K562 (cell line): ENCODE results near the gene CLCNKB. TPM values are rescaled to one million over a fixed set of nuclear protein-coding genes. Genes with fewer than 3 reads are reported as not detected.

Experiments
- ATAC-seq: fragments of 200-7000 bp; cut with Tn5 transposase; 3 replicates; pipeline ENCODE4 v1.9.1; 2020; ENCODE audit warnings: moderate library complexity
- BruUV-seq: library from RNA; stranded (reverse); fragments of 400-500 nt; replicated peaks from 2 replicates; lab custom pipeline; 2021; lab: Mats Ljungman, UMichigan
- CTCF ChIA-PET: fragments of 300-600 bp; formaldehyde crosslinking; extraction: SDS; loops from one replicate; lab custom pipeline; 2021; ENCODE audit warnings: low intra/inter-chr PET ratio; lab: Yijun Ruan, JAX
- POLR2A ChIA-PET: fragments of 300-600, 350-650 bp; sonication (Branson Sonifier 250); formaldehyde crosslinking; extraction: SDS; loops from one replicate; lab custom pipeline; 2021; ENCODE audit warnings: antibody characterized with exemption, inconsistent platforms; lab: Yijun Ruan, JAX
- DNase-seq, 4 experiments: peaks; one replicate each; pipeline versions ENCODE4 v3.0.0 to v3.0.0-alpha.2; 2011 to 2018; ENCODE audit warnings: low spot score in 3 of 4, mixed read lengths in 3 of 4; ENCODE audit errors: extremely low read depth in 1 of 4
- FAIRE-seq: peaks from 2 replicates; lab custom pipeline; 2011; peaks lifted over from hg19 to GRCh38; lab: Jason Lieb, UNC
- H2AFZ ChIP-seq: 2 replicates; pipeline ENCODE4 v1.6.0; 2011; ENCODE audit warnings: low read depth, low read length, control low read depth, inconsistent platforms
- H3K27ac ChIP-seq: fragments of 200-600 bp; 3 replicates; pipeline ENCODE4 v1.8.0; 2011; ENCODE audit warnings: low read depth, mild to moderate bottlenecking, control low read depth, inconsistent platforms, low read length, moderate library complexity, mixed read lengths; ENCODE audit errors: extremely low read depth
- H3K27me3 ChIP-seq, 2 experiments: fragments of 300-600 bp in 1 of 2; 2 replicates in 1 of 2; 3 replicates in 1 of 2; pipeline versions ENCODE4 v1.6.0 to v1.8.0; 2011; ENCODE audit warnings: inconsistent platforms in 2 of 2, low read length in 2 of 2, mild to moderate bottlenecking in 1 of 2, mixed read lengths in 1 of 2, moderate library complexity in 1 of 2; ENCODE audit not compliant: control insufficient read depth in 2 of 2, insufficient read depth in 2 of 2
- H3K36me3 ChIP-seq: fragments of 300-600 bp; 3 replicates; pipeline ENCODE4 v1.8.0; 2011; ENCODE audit warnings: mild to moderate bottlenecking, low read length, inconsistent platforms; ENCODE audit not compliant: control insufficient read depth, insufficient read depth
- H3K4me1 ChIP-seq, 2 experiments: fragments of 200-600 bp in 1 of 2; replicated peaks in 1 of 2; 2 replicates in 1 of 2; 3 replicates in 1 of 2; pipeline versions ENCODE4 v1.5.1 to v1.8.0; 2011; ENCODE audit warnings: inconsistent platforms in 2 of 2, low read length in 2 of 2, mild to moderate bottlenecking in 1 of 2, mixed read lengths in 1 of 2, moderate library complexity in 1 of 2; ENCODE audit not compliant: control insufficient read depth in 2 of 2, insufficient read depth in 2 of 2
- H3K4me2 ChIP-seq: 2 replicates; pipeline ENCODE4 v1.6.1; 2011; ENCODE audit warnings: low read length, control low read depth, inconsistent platforms, mixed read lengths; ENCODE audit not compliant: insufficient read depth
- H3K4me3 ChIP-seq: fragments of 200-600 bp; sonication (generic), shearing (Covaris generic); 2 replicates; pipeline ENCODE4 v1.5.1; 2016; ENCODE audit warnings: control low read depth, inconsistent platforms
- H3K79me2 ChIP-seq: fragments of 200-600 bp; 3 replicates; pipeline ENCODE4 v1.8.0; 2011; ENCODE audit warnings: low read length, inconsistent platforms; ENCODE audit not compliant: control insufficient read depth, insufficient read depth
- H3K9ac ChIP-seq, 2 experiments: 2 replicates each; pipeline versions ENCODE4 v1.6.0 to v1.6.1; 2011; ENCODE audit warnings: low read depth in 2 of 2, low read length in 2 of 2, control low read depth in 1 of 2, inconsistent platforms in 1 of 2, mild to moderate bottlenecking in 1 of 2, mixed read lengths in 1 of 2; ENCODE audit not compliant: insufficient read depth in 1 of 2
- H3K9me1 ChIP-seq: one replicate; pipeline ENCODE4 v1.6.0; 2011; ENCODE audit warnings: inconsistent platforms, mild to moderate bottlenecking, low read length, moderate library complexity; ENCODE audit not compliant: control insufficient read depth, insufficient read depth
- H3K9me3 ChIP-seq: replicated peaks from 2 replicates; pipeline ENCODE4 v1.5.1; 2011; ENCODE audit warnings: low read depth, low read length, inconsistent platforms; ENCODE audit not compliant: control insufficient read depth, insufficient read depth
- H4K20me1 ChIP-seq: replicated peaks from 2 replicates; pipeline ENCODE4 v1.6.1; 2011; ENCODE audit warnings: low read length, inconsistent platforms, mixed read lengths; ENCODE audit not compliant: control insufficient read depth, insufficient read depth
- ADNP ChIP-seq: fragments of 200-800 bp; sonication (Bioruptor generic); IDR thresholded peaks from 2 replicates; pipeline ENCODE4 v1.6.1; 2016; ENCODE audit warnings: missing genetic modification characterization, missing compliant biosample characterization
- BCOR ChIP-seq: fragments of 450-650 bp; IDR thresholded peaks from 2 replicates; pipeline ENCODE4 v1.6.1; 2016
- CBX5 ChIP-seq: IDR thresholded peaks from 2 replicates; pipeline ENCODE4 v1.6.1; 2014; ENCODE audit warnings: low read depth, borderline replicate concordance
- HDAC2 ChIP-seq: fragments of 450-650 bp; IDR thresholded peaks from 2 replicates; pipeline ENCODE4 v1.6.1; 2016; ENCODE audit warnings: mild to moderate bottlenecking
- RBM25 ChIP-seq: fragments of 200-400 bp; formaldehyde crosslinking; IDR thresholded peaks from 2 replicates; pipeline ENCODE4 v1.6.1; 2018; ENCODE audit warnings: low read length, low read depth, moderate library complexity; ENCODE audit not compliant: severe bottlenecking
- SFPQ ChIP-seq: fragments of 200-400 bp; formaldehyde crosslinking; IDR thresholded peaks from 2 replicates; pipeline ENCODE4 v1.6.1; 2017; ENCODE audit warnings: mild to moderate bottlenecking, low read depth, low read length, moderate library complexity
- ZFP36 ChIP-seq: fragments of 150-350 bp; IDR thresholded peaks from 2 replicates; pipeline ENCODE4 v1.6.1; 2018; ENCODE audit warnings: low read length, low read depth; ENCODE audit not compliant: partially characterized antibody
- WGBS: fragments of 100-300 bp; shearing (Covaris generic); methylation state at CpG from one replicate; pipeline ENCODE4 v1.1.6; 2016; ENCODE audit warnings: low coverage, mixed read lengths; ENCODE audit not compliant: insufficient coverage; ENCODE audit errors: missing lambda C conversion rate; 5-methylcytosine and 5-hydroxymethylcytosine counted together
- in situ Hi-C: fragments of 300-500 bp; cut with MboI; formaldehyde crosslinking; loops from 4 replicates; pipeline ENCODE4 v1.15.0; 2018; ENCODE audit warnings: inconsistent platforms, mixed read lengths
- intact Hi-C: fragments of 100-400 bp; cut with micrococcal nuclease; formaldehyde crosslinking; loops from 2 replicates; pipeline ENCODE4 v1.14.2; 2022
- polyA plus RNA-seq, 8 experiments: library from polyadenylated mRNA; depleted of rRNA in 4 of 8; stranded (reverse) in 5 of 8; unstranded in 3 of 8; fragments of >200 nt; fragmentation: Nextera tagmentation in 2 of 8; fragmentation: Illumina TruSeq in 1 of 8; extraction: Ambion mirVana in 2 of 8; extraction: Trizol in 1 of 8; gene quantifications; 2 replicates each; pipeline versions ENCODE4 v1.2.1 to v1.2.3, GENCODE V29; 2011 to 2014; ENCODE audit warnings: inconsistent platforms in 1 of 8, missing spikeins in 1 of 8
- total RNA-seq, 7 experiments: library from RNA; depleted of rRNA in 6 of 7; stranded (reverse); fragments of >200 nt in 6 of 7; fragmentation: Illumina TruSeq in 2 of 7; extraction: Trizol in 2 of 7; gene quantifications; 2 replicates each; pipeline versions ENCODE4 v1.2.1 to v1.2.3, GENCODE V29; 2011 to 2021; ENCODE audit warnings: low replicate concordance in 1 of 7

CLCNKB gene
- total and polyA plus RNA-seq, 9 of the 15 experiments (the other 6 are each of a cell fraction or from before 2014, with no cell fraction given) = 0.08 to 1.7 (median 0.64) TPM

DNA sequence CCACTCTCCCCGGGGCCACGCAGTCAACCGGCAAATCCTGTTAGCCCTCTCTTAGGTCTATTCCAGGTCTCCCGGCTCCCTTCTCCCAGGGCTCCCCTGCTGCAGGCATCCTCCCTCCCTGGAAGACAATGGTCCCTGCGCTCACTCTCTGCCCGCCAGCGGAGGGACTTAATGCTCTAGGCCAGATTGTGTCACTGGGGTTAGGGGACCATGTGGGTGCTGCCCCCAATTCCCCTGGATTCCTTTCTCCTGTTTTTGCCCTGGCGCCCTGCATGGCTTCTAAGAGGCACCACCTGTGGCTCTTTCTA, 21.6 kb downstream of the CLCNKB start:
- Histone ChIP-seq H3K9me3 (no peaks in the 10 kb centered on the region), H3K27ac (no peak overlapping the region), H3K4me1 (peaks cover 2 to 17% of the 10 kb centered on the region in 2 experiments; a peak in 3 of 5 replicates), H4K20me1 (peaks cover 10% of the 10 kb centered on the region; the same call in 1 of the 2 replicates), H3K79me2 (no peaks in the 10 kb centered on the region), H3K9ac (no peak overlapping the region; a peak in 1 of 4 replicates), H3K4me3 (no peak overlapping the region), H3K9me1 (no peaks in the 10 kb centered on the region), H3K36me3 (no peaks in the 10 kb centered on the region), H2AFZ (no peak overlapping the region), H3K4me2 (no peak overlapping the region), H3K27me3 (peaks cover 17 to 69% of the 10 kb centered on the region in 2 experiments)
- no TSS peak for BruUV-seq
- in situ Hi-C loops (loop anchor here (10.0 kb wide), 1 partner anchor 50 kb away; the partner anchor contains the start of gene HSPB7), intact Hi-C loops (no loop called here)
- POLR2A ChIA-PET = interaction anchor here (0.5 to 1.0 kb wide), 2 partner anchors 8 to 63 kb away, joined by 3 to 4 read pairs; partner anchors contain the start of gene FAM131C
- no peak for TF ChIP-seq ADNP (tag)
- TF ChIP-seq CBX5 = no peak
- FAIRE-seq = no peak
- ATAC-seq = no peak
- no peak for DNase-seq
- 18% methylated on average over 6 of the region's 8 CpGs for WGBS
- CTCF ChIA-PET = no interaction called here

GRCh38 chr1:16066245-16066644, 22.7 kb downstream of the CLCNKB start:
- no peak for ATAC-seq
- H3K79me2 ChIP-seq = no peaks in the 10 kb centered on the region
- H3K27ac ChIP-seq = no peak overlapping the region
- no peak overlapping the region for H3K4me2 ChIP-seq
- no peak for DNase-seq
- POLR2A ChIA-PET = no interaction called here
- 0 out of 4 replicates have a peak overlapping the region, but pooled peaks of 1 of the 2 experiments have one; percentile 22 for H3K9ac ChIP-seq
- H3K9me3 ChIP-seq = no peaks in the 10 kb centered on the region
- peak; percentile 64 for TF ChIP-seq RBM25
- TF ChIP-seq HDAC2 = no peak
- TF ChIP-seq BCOR = peak; percentile 25
- TF ChIP-seq ZFP36 = peak; percentile 68
- TF ChIP-seq SFPQ = no peak
- TF ChIP-seq, all 486 proteins: peak for 3
- Histone ChIP-seq H2AFZ (no peak overlapping the region), H3K4me3 (no peak overlapping the region), H3K27me3 (peaks cover 17 to 69% of the 10 kb centered on the region in 2 experiments), H4K20me1 (peaks cover 10% of the 10 kb centered on the region; the same call in 1 of the 2 replicates), H3K9me1 (no peaks in the 10 kb centered on the region), H3K36me3 (no peaks in the 10 kb centered on the region), H3K4me1 (peaks cover 2 to 19% of the 10 kb centered on the region in 2 experiments; a peak in 3 of 5 replicates)
- CTCF ChIA-PET = no interaction called here
- FAIRE-seq = no peak
- in situ Hi-C loops (loop anchor here (10.0 kb wide), 1 partner anchor 51 kb away; the partner anchor contains the start of gene HSPB7), intact Hi-C loops (no loop called here)
- no TSS peak for BruUV-seq
- WGBS = 1% methylated on average over 4 of the region's 4 CpGs
